GM12872 (cell line): Measurements from ENCODE around the gene MAST4.

Experiments
- TF ChIP-seq, protein P1 (sequence below): IDR thresholded peaks from 3 replicates; pipeline ENCODE4 v1.5.1; 2011; ENCODE audit warnings: low read depth, mild to moderate bottlenecking, low read length, moderate library complexity; ENCODE audit not compliant: insufficient read depth

MAST4 gene

GRCh38 chr5:66958980-66959641 lies 362.9 kb downstream of the MAST4 start:
- TF ChIP-seq, protein P1, sequence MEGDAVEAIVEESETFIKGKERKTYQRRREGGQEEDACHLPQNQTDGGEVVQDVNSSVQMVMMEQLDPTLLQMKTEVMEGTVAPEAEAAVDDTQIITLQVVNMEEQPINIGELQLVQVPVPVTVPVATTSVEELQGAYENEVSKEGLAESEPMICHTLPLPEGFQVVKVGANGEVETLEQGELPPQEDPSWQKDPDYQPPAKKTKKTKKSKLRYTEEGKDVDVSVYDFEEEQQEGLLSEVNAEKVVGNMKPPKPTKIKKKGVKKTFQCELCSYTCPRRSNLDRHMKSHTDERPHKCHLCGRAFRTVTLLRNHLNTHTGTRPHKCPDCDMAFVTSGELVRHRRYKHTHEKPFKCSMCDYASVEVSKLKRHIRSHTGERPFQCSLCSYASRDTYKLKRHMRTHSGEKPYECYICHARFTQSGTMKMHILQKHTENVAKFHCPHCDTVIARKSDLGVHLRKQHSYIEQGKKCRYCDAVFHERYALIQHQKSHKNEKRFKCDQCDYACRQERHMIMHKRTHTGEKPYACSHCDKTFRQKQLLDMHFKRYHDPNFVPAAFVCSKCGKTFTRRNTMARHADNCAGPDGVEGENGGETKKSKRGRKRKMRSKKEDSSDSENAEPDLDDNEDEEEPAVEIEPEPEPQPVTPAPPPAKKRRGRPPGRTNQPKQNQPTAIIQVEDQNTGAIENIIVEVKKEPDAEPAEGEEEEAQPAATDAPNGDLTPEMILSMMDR, result no peak

GRCh38 chr5:66959653-66960052 lies 363.5 kb downstream of the MAST4 start:
- TF ChIP-seq, protein P1, result no peak

GRCh38 chr5:66960369-66961137 lies 364.4 kb downstream of the MAST4 start:
- TF ChIP-seq, protein P1, result no peak

GRCh38 chr5:66963559-66963971 lies 367.4 kb downstream of the MAST4 start:
- TF ChIP-seq, protein P1, result no peak

DNA sequence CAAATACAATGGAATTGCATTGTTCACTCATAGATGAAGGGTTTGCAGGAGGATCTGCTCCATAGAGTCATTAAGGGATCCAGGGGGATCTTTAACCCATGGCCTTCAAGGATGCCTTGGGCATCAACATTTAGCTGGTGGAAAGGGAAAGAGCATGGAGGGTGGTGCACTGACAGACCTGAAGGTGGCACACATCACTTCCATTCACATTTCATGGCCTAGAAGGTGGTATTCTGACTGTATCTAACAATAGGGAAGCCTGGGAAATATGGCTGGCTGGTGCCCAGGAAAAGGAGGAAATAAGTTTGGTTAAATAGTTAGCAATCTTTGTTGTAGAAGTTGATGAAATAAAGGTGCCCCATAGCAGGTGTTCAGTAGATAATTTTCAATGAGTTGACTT lies 370.2 kb downstream of the MAST4 start:
- TF ChIP-seq, protein P1, result no peak

DNA sequence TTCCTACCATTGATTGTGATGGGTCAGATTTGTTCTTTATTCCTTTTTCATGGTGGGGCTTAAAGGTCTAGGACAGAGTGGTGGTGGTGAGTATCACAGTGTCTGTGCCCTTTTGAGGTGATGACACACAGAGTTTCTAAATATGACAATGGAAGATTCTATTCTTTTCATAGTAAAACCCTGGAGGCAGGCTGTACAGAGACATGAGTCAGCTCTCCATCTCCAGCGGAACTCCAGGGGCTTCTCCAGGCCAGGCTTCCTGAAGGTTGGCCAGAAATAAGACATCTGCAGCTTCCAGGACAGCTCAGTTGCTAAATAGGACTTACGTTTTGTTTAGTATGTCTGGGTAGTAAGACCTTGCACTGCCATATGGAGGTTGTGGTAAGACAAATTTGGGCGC lies 370.9 kb downstream of the MAST4 start:
- TF ChIP-seq, protein P1, result no peak

DNA sequence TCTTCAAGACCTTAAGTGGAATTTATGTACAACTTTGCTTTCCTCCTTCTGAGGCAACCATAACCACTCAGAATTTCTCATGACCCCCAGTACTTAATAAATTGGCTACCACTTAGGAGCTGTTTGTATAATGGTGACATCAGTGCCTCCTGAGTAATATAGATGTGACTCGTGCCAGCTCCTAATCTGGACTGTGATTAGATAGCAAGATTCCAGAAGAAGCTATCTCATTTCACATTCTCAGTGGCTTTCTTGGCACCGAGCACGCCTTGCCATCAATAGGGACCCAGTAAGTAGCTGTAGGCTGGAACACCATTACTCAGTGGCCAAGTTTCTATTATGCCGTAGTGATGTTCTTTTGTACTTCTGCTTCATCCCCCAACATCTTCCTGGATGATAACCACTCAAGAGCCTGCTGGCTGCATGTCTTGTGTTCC lies 371.7 kb downstream of the MAST4 start:
- TF ChIP-seq, protein P1, result no peak
